H1 (cell line): Measurements from ENCODE around the gene MITF. TPM values are rescaled to one million over a fixed set of nuclear protein-coding genes. Genes with fewer than 3 reads are reported as not detected.

Experiments used
- CTCF ChIA-PET: fragments of 300-600 bp; sonication (Branson Sonifier 250); formaldehyde crosslinking; loops from one replicate; lab custom pipeline; 2021; ENCODE audit not compliant: partially characterized antibody; lab: Charles Lee
- POLR2A ChIA-PET: fragments of 300-600 bp; sonication (Branson Sonifier 250); formaldehyde crosslinking; loops from one replicate; lab custom pipeline; 2021; ENCODE audit warnings: inconsistent platforms; ENCODE audit not compliant: partially characterized antibody; lab: Charles Lee
- DNase-seq, 2 experiments: peaks; one replicate each; pipeline versions ENCODE4 v3.0.0 to v3.0.0-alpha.2; 2010 to 2022; ENCODE audit warnings: low spot score in 2 of 2, low read depth in 1 of 2, mixed read lengths in 1 of 2
- FAIRE-seq: peaks from 2 replicates; lab custom pipeline; 2011; peaks lifted over from hg19 to GRCh38; lab: Jason Lieb, UNC
- H2AFZ ChIP-seq: 2 replicates; pipeline ENCODE4 v1.8.1; 2012; ENCODE audit warnings: low read length, inconsistent platforms
- H2AK5ac ChIP-seq: 2 replicates; pipeline ENCODE4 v1.6.1; 2013; ENCODE audit warnings: low read depth, low read length
- H2BK120ac ChIP-seq: replicated peaks from 2 replicates; pipeline ENCODE3; 2013; ENCODE audit warnings: low read depth, low read length, inconsistent platforms
- H2BK12ac ChIP-seq: 2 replicates; pipeline ENCODE4 v1.6.1; 2013; ENCODE audit warnings: low read depth, low read length
- H2BK15ac ChIP-seq: 2 replicates; pipeline ENCODE4 v1.6.1; 2013; ENCODE audit warnings: low read length
- H2BK20ac ChIP-seq: 2 replicates; pipeline ENCODE4 v1.6.1; 2013; ENCODE audit warnings: low read length
- H2BK5ac ChIP-seq: 2 replicates; pipeline ENCODE4 v1.6.1; 2013; ENCODE audit warnings: low read depth, low read length
- H3K14ac ChIP-seq: 2 replicates; pipeline ENCODE4 v1.6.1; 2013; ENCODE audit warnings: inconsistent platforms; ENCODE audit not compliant: insufficient read length
- H3K18ac ChIP-seq: 2 replicates; pipeline ENCODE4 v1.6.1; 2013; ENCODE audit warnings: low read length; ENCODE audit errors: extremely low read depth
- H3K23ac ChIP-seq: 2 replicates; pipeline ENCODE4 v1.6.1; 2013; ENCODE audit warnings: inconsistent platforms; ENCODE audit not compliant: insufficient read length
- H3K23me2 ChIP-seq: 2 replicates; pipeline ENCODE4 v1.6.1; 2013; ENCODE audit warnings: low read depth, low read length
- H3K27ac ChIP-seq: 2 replicates; pipeline ENCODE4 v1.6.1; 2011; ENCODE audit warnings: low read depth, low read length, inconsistent platforms
- H3K27me3 ChIP-seq, 4 experiments: replicated peaks in 1 of 4; 1 replicate in 1 of 4; 2 replicates in 3 of 4; pipeline versions ENCODE4 v1.6.1 to v1.8.1; 2011 to 2013; ENCODE audit warnings: low read length in 3 of 4, mild to moderate bottlenecking in 3 of 4, inconsistent platforms in 2 of 4, mixed read lengths in 2 of 4, moderate library complexity in 1 of 4; ENCODE audit not compliant: control insufficient read depth in 3 of 4, insufficient read depth in 3 of 4; ENCODE audit errors: extremely low read depth in 1 of 4
- H3K36me3 ChIP-seq, 4 experiments: 2 replicates each; pipeline versions ENCODE4 v1.6.1 to v1.8.1; 2011 to 2013; ENCODE audit warnings: mild to moderate bottlenecking in 4 of 4, low read length in 3 of 4, moderate library complexity in 2 of 4, control low read depth in 1 of 4, inconsistent platforms in 1 of 4; ENCODE audit not compliant: insufficient read depth in 4 of 4, control insufficient read depth in 2 of 4
- H3K4ac ChIP-seq: replicated peaks from 2 replicates; pipeline ENCODE3; 2013; ENCODE audit warnings: low read length, low read depth, mixed read lengths, inconsistent platforms; ENCODE audit not compliant: insufficient read length
- H3K4me1 ChIP-seq, 4 experiments: replicated peaks in 1 of 4; 1 replicate in 1 of 4; 2 replicates in 3 of 4; pipeline versions ENCODE4 v1.6.1 to v1.8.1; 2011 to 2013; ENCODE audit warnings: low read length in 3 of 4, inconsistent platforms in 2 of 4, mixed read lengths in 1 of 4; ENCODE audit not compliant: insufficient read depth in 4 of 4, control insufficient read depth in 3 of 4
- H3K4me2 ChIP-seq, 2 experiments: 2 replicates each; pipeline versions ENCODE4 v1.6.1 to v1.8.1; 2011 to 2013; ENCODE audit warnings: low read depth in 2 of 2, low read length in 2 of 2, control low read depth in 1 of 2, inconsistent platforms in 1 of 2, mild to moderate bottlenecking in 1 of 2; ENCODE audit not compliant: insufficient read depth in 1 of 2
- H3K4me3 ChIP-seq, 4 experiments: fragments of 200-600, 300-600 bp in 1 of 4; sonication (generic), shearing (Covaris generic), sonication (Bioruptor Twin) in 1 of 4; 2 replicates each; pipeline versions ENCODE4 v1.5.1 to v1.8.1; 2011 to 2016; ENCODE audit warnings: low read length in 4 of 4, low read depth in 3 of 4, control low read depth in 2 of 4, inconsistent platforms in 2 of 4, mild to moderate bottlenecking in 2 of 4, mixed read lengths in 1 of 4, moderate library complexity in 1 of 4; ENCODE audit not compliant: insufficient read depth in 2 of 4; ENCODE audit errors: extremely low read depth in 1 of 4
- H3K56ac ChIP-seq: replicated peaks from 2 replicates; pipeline ENCODE3; 2013; ENCODE audit warnings: low read depth, mild to moderate bottlenecking, mixed read lengths, low read length, inconsistent platforms; ENCODE audit not compliant: insufficient read length
- H3K79me1 ChIP-seq: 2 replicates; pipeline ENCODE4 v1.6.1; 2013; ENCODE audit warnings: low read depth, low read length, control low read depth
- H3K79me2 ChIP-seq, 2 experiments: 2 replicates each; pipeline versions ENCODE4 v1.6.1 to v1.8.1; 2012 to 2013; ENCODE audit warnings: low read length in 2 of 2, mild to moderate bottlenecking in 2 of 2, inconsistent platforms in 1 of 2; ENCODE audit not compliant: insufficient read depth in 2 of 2, control insufficient read depth in 1 of 2
- H3K9ac ChIP-seq, 4 experiments: replicated peaks in 1 of 4; 1 replicate in 1 of 4; 2 replicates in 3 of 4; pipeline versions ENCODE4 v1.6.1 to v1.8.1; 2011 to 2013; ENCODE audit warnings: low read depth in 3 of 4, low read length in 3 of 4, control low read depth in 2 of 4, mild to moderate bottlenecking in 2 of 4, moderate library complexity in 2 of 4, inconsistent platforms in 1 of 4; ENCODE audit errors: extremely low read depth in 1 of 4
- H3K9me3 ChIP-seq, 2 experiments: 2 replicates each; pipeline versions ENCODE4 v1.6.1 to v1.8.1; 2012 to 2013; ENCODE audit warnings: mild to moderate bottlenecking in 2 of 2, moderate library complexity in 2 of 2, control low read depth in 1 of 2, inconsistent platforms in 1 of 2, low read depth in 1 of 2, low read length in 1 of 2, mixed read lengths in 1 of 2; ENCODE audit not compliant: insufficient read depth in 2 of 2
- H4K20me1 ChIP-seq, 2 experiments: replicated peaks in 1 of 2; 2 replicates each; pipeline versions ENCODE3 to v1.8.1; 2011 to 2013; ENCODE audit warnings: inconsistent platforms in 2 of 2, low read length in 2 of 2, mild to moderate bottlenecking in 1 of 2; ENCODE audit not compliant: insufficient read depth in 2 of 2, control insufficient read depth in 1 of 2
- H4K5ac ChIP-seq: 2 replicates; pipeline ENCODE4 v1.6.1; 2013; ENCODE audit warnings: low read length, low read depth, mixed read lengths, inconsistent platforms; ENCODE audit not compliant: insufficient read length
- H4K8ac ChIP-seq: 2 replicates; pipeline ENCODE4 v1.8.0; 2013; ENCODE audit warnings: mild to moderate bottlenecking, moderate library complexity, low read length, inconsistent platforms; ENCODE audit not compliant: insufficient read depth; ENCODE audit errors: extremely low read depth
- H4K91ac ChIP-seq: replicated peaks from 2 replicates; pipeline ENCODE3; 2013; ENCODE audit warnings: low read length, mixed read lengths, inconsistent platforms; ENCODE audit not compliant: insufficient read length
- BACH1 ChIP-seq: IDR thresholded peaks from 2 replicates; pipeline ENCODE4 v1.6.1; 2012; ENCODE audit warnings: low read length, improper control_type of control experiment
- CHD2 ChIP-seq: IDR thresholded peaks from 2 replicates; pipeline ENCODE4 v1.6.1; 2012; ENCODE audit warnings: low read length, improper control_type of control experiment
- EGR1 ChIP-seq: IDR thresholded peaks from 2 replicates; pipeline ENCODE4 v1.6.1; 2011; ENCODE audit warnings: low read depth, low read length, borderline replicate concordance
- JUND ChIP-seq: IDR thresholded peaks from 2 replicates; pipeline ENCODE4 v1.6.1; 2011; ENCODE audit warnings: mild to moderate bottlenecking, improper control_type of control experiment, low read length
- RFX5 ChIP-seq: IDR thresholded peaks from 2 replicates; pipeline ENCODE4 v1.6.1; 2011; ENCODE audit warnings: low read depth, low read length, improper control_type of control experiment, borderline replicate concordance
- SIX5 ChIP-seq: IDR thresholded peaks from 2 replicates; pipeline ENCODE4 v1.6.1; 2011; ENCODE audit warnings: mild to moderate bottlenecking, low read depth, low read length
- ZNF274 ChIP-seq: IDR thresholded peaks from 2 replicates; pipeline ENCODE4 v1.7.0; 2012; ENCODE audit warnings: low read length, borderline replicate concordance; ENCODE audit errors: extremely low read depth
- WGBS, 2 experiments: shearing (Covaris generic) in 1 of 2; methylation state at CpG; one replicate each; pipeline versions ENCODE4 v1.1.6 to v1.1.7; 2013 to 2015; ENCODE audit warnings: low lambda C conversion rate in 2 of 2, mixed read lengths in 2 of 2, inconsistent platforms in 1 of 2, low coverage in 1 of 2, missing lambda C conversion rate in 1 of 2; ENCODE audit not compliant: insufficient replicate concordance in 2 of 2, insufficient coverage in 1 of 2, insufficient read length in 1 of 2; ENCODE audit errors: extremely low coverage in 1 of 2, missing lambda C conversion rate in 1 of 2; 5-methylcytosine and 5-hydroxymethylcytosine counted together
- polyA plus RNA-seq, 7 experiments: library from polyadenylated mRNA; depleted of rRNA in 3 of 7; stranded (reverse) in 5 of 7; unstranded in 2 of 7; fragments of >200 nt in 5 of 7; fragments of 200-250 nt in 2 of 7; gene quantifications; 1 replicate in 5 of 7; 2 replicates in 1 of 7; 4 replicates in 1 of 7; pipeline versions ENCODE4 v1.2.1 to v1.2.3, GENCODE V29; 2011 to 2013; ENCODE audit warnings: missing spikeins in 2 of 7, mixed read lengths in 2 of 7
- total RNA-seq: library from RNA; stranded (reverse); fragmentation: NEBNext Ultra II Directional; extraction: Animal tissue kit (Norgen Biotek cat#: 25700); gene quantifications from 2 replicates; pipeline ENCODE4 v1.2.1, GENCODE V29; 2021

The MITF gene
- total and polyA plus RNA-seq, 2 of the 8 experiments (the other 6 are each of a cell fraction or from before 2014, with no cell fraction given), result 0.53 to 1.4 TPM

- POLR2A ChIA-PET, result no interaction called here
- H3K23ac ChIP-seq, result no peak overlapping the region
- no peak for TF ChIP-seq CHD2
- no peak for TF ChIP-seq ZNF274
- TF ChIP-seq SIX5, result no peak
- no peak for TF ChIP-seq BACH1
- TF ChIP-seq JUND, result no peak
- no peak for TF ChIP-seq RFX5
- no peak for TF ChIP-seq EGR1
- TF ChIP-seq, all 59 proteins: peak for 0
- no peak overlapping the region for H2BK20ac ChIP-seq
- H3K14ac ChIP-seq, result no peak overlapping the region
- H3K9me3 ChIP-seq, result no peaks in the 10 kb centered on the region
- no peak overlapping the region for H3K27ac ChIP-seq
- H3K4me1 ChIP-seq, result peaks cover 0 to 5% (median 2%) of the 10 kb centered on the region in 4 experiments; a peak in 3 of 7 replicates
- no peak overlapping the region for H2BK120ac ChIP-seq
- H3K36me3 ChIP-seq, result no peaks in the 10 kb centered on the region
- H3K9ac ChIP-seq, result no peak overlapping the region
- H3K4me2 ChIP-seq, result no peak overlapping the region
- H2AFZ ChIP-seq, result no peak overlapping the region
- H4K8ac ChIP-seq, result no peak overlapping the region
- no peak overlapping the region for H2BK5ac ChIP-seq
- no peaks in the 10 kb centered on the region for H3K27me3 ChIP-seq
- no peak overlapping the region for H2AK5ac ChIP-seq
- CTCF ChIA-PET, result interaction anchor here (0.7 to 1.8 kb wide), 4 partner anchors 15 to 227 kb away, joined by 3 to 4 read pairs (median 4); no protein-coding TSS in a partner anchor
- no peak overlapping the region for H3K18ac ChIP-seq
- H4K5ac ChIP-seq, result no peak overlapping the region
- 90% methylated on average over 5 of the region's 5 CpGs; no CpG with 5 or more reads in 1 of the 2 experiments for whole genome bisulfite sequencing, 2 experiments
- H2BK12ac ChIP-seq, result no peak overlapping the region
- no peaks in the 10 kb centered on the region for H4K20me1 ChIP-seq
- H3K79me2 ChIP-seq, result no peaks in the 10 kb centered on the region
- no peak overlapping the region for H3K4ac ChIP-seq
- H2BK15ac ChIP-seq, result no peak overlapping the region
- no peaks in the 10 kb centered on the region for H3K23me2 ChIP-seq
- no peak overlapping the region for H4K91ac ChIP-seq
- FAIRE-seq (no peak), DNase-seq (no peak)
- H3K79me1 ChIP-seq, result no peaks in the 10 kb centered on the region
- no peak overlapping the region for H3K4me3 ChIP-seq
- H3K56ac ChIP-seq, result no peak overlapping the region
Measured at GRCh38 chr3:69720824-69721223, 18.4 kb upstream of the MITF start.
